K562 (cell line): ENCODE measurements around the gene NACC1. TPM values are rescaled to one million over a fixed set of nuclear protein-coding genes. Genes with fewer than 3 reads are reported as not detected.

Source experiments
- ATF4 ChIP-seq: fragments of 450-650 bp; formaldehyde crosslinking; IDR thresholded peaks from 2 replicates; pipeline ENCODE4 v1.4.0; 2022; ENCODE audit warnings: mild to moderate bottlenecking, moderate library complexity
- E2F6 ChIP-seq, 2 experiments: IDR thresholded peaks; 2 replicates each; pipeline ENCODE4 v1.6.1; 2011; ENCODE audit warnings: borderline replicate concordance in 1 of 2, control low read depth in 1 of 2, low read depth in 1 of 2, low read length in 1 of 2, mild to moderate bottlenecking in 1 of 2, mixed read lengths in 1 of 2, moderate library complexity in 1 of 2; ENCODE audit not compliant: insufficient read depth in 1 of 2, insufficient read length in 1 of 2, poor library complexity in 1 of 2, severe bottlenecking in 1 of 2; ENCODE audit errors: extremely low read depth in 1 of 2
- ESRRB ChIP-seq: fragments of 250-450 bp; sonication (Bioruptor Pico); IDR thresholded peaks from 2 replicates; pipeline ENCODE4 v1.5.0; 2020; ENCODE audit warnings: mild to moderate bottlenecking, moderate library complexity, borderline replicate concordance
- FOXP4 ChIP-seq: sonication (generic); formaldehyde crosslinking; IDR thresholded peaks from 2 replicates; pipeline ENCODE4 v1.8.0; 2022; ENCODE audit warnings: mild to moderate bottlenecking, missing genetic modification reagents, borderline replicate concordance
- HDAC6 ChIP-seq: IDR thresholded peaks from 2 replicates; pipeline ENCODE4 v1.6.1; 2012; ENCODE audit warnings: low read depth, mild to moderate bottlenecking, control low read depth, inconsistent platforms, low read length, moderate library complexity
- MTF1 ChIP-seq: fragments of 250-450 bp; sonication (Bioruptor Pico); IDR thresholded peaks from 2 replicates; pipeline ENCODE4 v1.9.0; 2021; ENCODE audit warnings: moderate library complexity, mild to moderate bottlenecking, inconsistent platforms, borderline replicate concordance
- NCOA4 ChIP-seq: fragments of 450-650 bp; IDR thresholded peaks from 2 replicates; pipeline ENCODE4 v1.6.1; 2018; ENCODE audit warnings: mild to moderate bottlenecking; ENCODE audit not compliant: partially characterized antibody
- NFRKB ChIP-seq: fragments of 450-650 bp; IDR thresholded peaks from 2 replicates; pipeline ENCODE4 v1.6.1; 2016; ENCODE audit warnings: low read depth
- PBX2 ChIP-seq, 2 experiments: IDR thresholded peaks in 1 of 2; conservative IDR thresholded peaks in 1 of 2; 2 replicates each; pipeline ENCODE4 v1.6.1; 2016; ENCODE audit warnings: low read depth in 2 of 2, mild to moderate bottlenecking in 1 of 2, missing compliant biosample characterization in 1 of 2, missing genetic modification characterization in 1 of 2, moderate library complexity in 1 of 2
- RB1 ChIP-seq: fragments of 450-650 bp; IDR thresholded peaks from 2 replicates; pipeline ENCODE4 v1.6.1; 2017; ENCODE audit warnings: low read depth, mild to moderate bottlenecking
- SAP30 ChIP-seq: fragments of 200-600 bp; sonication (generic); IDR thresholded peaks from 2 replicates; pipeline ENCODE4 v1.6.1; 2012; ENCODE audit warnings: borderline replicate concordance, low read depth, mild to moderate bottlenecking, moderate library complexity, low read length, control low read depth, inconsistent platforms; ENCODE audit not compliant: insufficient read depth, poor library complexity, severe bottlenecking
- ZBTB33 ChIP-seq: sonication (generic); formaldehyde crosslinking; IDR thresholded peaks from 2 replicates; pipeline ENCODE4 v1.8.1; 2023; ENCODE audit warnings: mild to moderate bottlenecking, missing genetic modification reagents
- ZNF695 ChIP-seq: fragments of 450-650 bp; formaldehyde crosslinking; IDR thresholded peaks from 2 replicates; pipeline ENCODE4 v1.4.0; 2020; ENCODE audit warnings: mild to moderate bottlenecking, moderate library complexity
- polyA plus RNA-seq, 8 experiments: library from polyadenylated mRNA; depleted of rRNA in 4 of 8; stranded (reverse) in 5 of 8; unstranded in 3 of 8; fragments of >200 nt; fragmentation: Nextera tagmentation in 2 of 8; fragmentation: Illumina TruSeq in 1 of 8; extraction: Ambion mirVana in 2 of 8; extraction: Trizol in 1 of 8; gene quantifications; 2 replicates each; pipeline versions ENCODE4 v1.2.1 to v1.2.3, GENCODE V29; 2011 to 2014; ENCODE audit warnings: inconsistent platforms in 1 of 8, missing spikeins in 1 of 8
- total RNA-seq, 7 experiments: library from RNA; depleted of rRNA in 6 of 7; stranded (reverse); fragments of >200 nt in 6 of 7; fragmentation: Illumina TruSeq in 2 of 7; extraction: Trizol in 2 of 7; gene quantifications; 2 replicates each; pipeline versions ENCODE4 v1.2.1 to v1.2.3, GENCODE V29; 2011 to 2021; ENCODE audit warnings: low replicate concordance in 1 of 7

Gene NACC1
- total and polyA plus RNA-seq, 9 of the 15 experiments (the other 6 are each of a cell fraction or from before 2014, with no cell fraction given): 0.04 to 96.6 (median 25.8) TPM

- TF ChIP-seq ZBTB33 (no peak), MTF1 (no peak), E2F6 (IDR thresholded peaks at IDR 0.05; ENCODE audit: borderline replicate concordance in 1 of 2, extremely low read depth in 1 of 2, insufficient read depth in 1 of 2, insufficient read length in 1 of 2, low read depth in 1 of 2, low read length in 1 of 2, poor library complexity in 1 of 2, severe bottlenecking in 1 of 2) (no peak), FOXP4 (CRISPR knock-in tag) (no peak), RB1 (no peak; the same call in 1 of the 2 replicates), ATF4 (CRISPR knock-in tag) (peak; percentile 24; the same call in 1 of the 2 replicates), NFRKB (no peak), ESRRB (CRISPR knock-in tag) (no peak), ZNF695 (CRISPR knock-in tag) (no peak), PBX2 (CRISPR knock-in tag; IDR thresholded peaks at IDR 0.05; ENCODE audit: low read depth) (no peak), PBX2 (tag; conservative IDR thresholded peaks at IDR 0.05; ENCODE audit: low read depth) (no peak; the same call in 1 of the 2 replicates), SAP30 (peak; percentile 9), HDAC6 (no peak), NCOA4 (no peak)
Observed at GRCh38 chr19:13069415-13070359, 48.4 kb upstream of the NACC1 start (continued).
